NOMO-1 treated with DMSO at 0.1 percent for 48 hours (cell line): Measurements from ENCODE around the gene MAPK8IP3.
"Not testable (repeated sequence)": the region's sequence is repeated elsewhere in the genome, so short reads cannot be mapped to it uniquely, and the experiment has no call there.

Experiments used
- DNase-seq: peaks from one replicate; lab custom pipeline; 2025; ENCODE audit not compliant: unreplicated experiment; lab: John Stamatoyannopoulos, UW

Gene MAPK8IP3

DNA sequence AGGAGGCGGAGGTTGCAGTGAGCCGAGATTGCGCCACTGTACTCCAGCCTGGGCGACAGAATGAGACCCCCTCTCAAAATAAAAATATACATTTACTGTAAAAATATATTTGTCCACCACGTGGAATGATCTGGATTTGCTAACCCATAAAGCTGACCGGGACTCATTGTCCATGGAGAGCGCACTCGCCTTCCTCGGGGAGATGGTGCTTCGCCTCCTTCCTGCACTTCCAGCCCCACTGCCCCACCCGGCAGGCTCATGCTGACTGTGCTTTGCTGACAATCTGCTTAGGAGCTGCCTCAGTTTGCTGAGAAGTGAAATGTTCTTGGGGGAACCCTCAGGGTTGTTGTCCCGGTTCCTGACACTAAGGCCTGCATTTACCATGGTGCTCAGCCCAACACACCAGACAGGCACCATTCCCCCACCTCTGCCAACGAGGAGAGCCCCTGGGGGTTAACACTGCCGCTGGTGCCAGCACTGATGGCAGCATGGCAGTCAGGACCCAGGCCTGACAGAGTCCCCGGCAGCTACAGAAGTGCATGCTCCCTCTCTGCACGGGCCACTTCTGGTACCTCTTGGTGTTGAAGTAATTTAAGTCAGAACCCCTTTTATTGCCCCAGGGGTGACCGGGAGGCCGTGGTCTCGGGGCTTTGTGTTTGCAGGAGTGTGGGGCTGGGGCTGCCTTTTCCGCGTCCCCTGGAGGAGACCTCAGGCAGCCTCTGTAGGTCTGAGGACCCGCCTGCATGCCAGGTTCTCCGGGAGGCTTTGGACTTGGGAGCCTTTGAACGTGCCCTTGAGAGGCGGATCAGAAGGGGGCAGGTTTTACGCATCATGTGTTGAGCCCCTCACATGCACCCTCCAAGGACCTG, 79.2 kb downstream of the MAPK8IP3 start:
- DNase-seq = no peak

DNA sequence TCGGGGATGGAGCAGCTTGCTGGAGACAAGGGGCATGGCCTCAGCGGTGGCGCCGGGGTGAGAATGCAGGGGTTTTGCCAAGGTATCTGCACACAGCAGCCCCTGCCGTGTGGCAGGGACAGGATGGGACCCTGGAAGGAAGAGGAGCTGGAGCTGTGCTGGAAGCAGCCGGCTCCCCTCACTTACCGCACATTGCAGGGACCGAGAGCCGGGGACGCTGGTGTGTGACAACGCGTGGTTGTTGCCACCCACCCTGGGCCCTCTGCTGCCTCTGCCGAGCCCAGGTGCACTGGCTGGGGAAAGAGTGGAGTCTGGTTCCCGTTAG, 79.8 kb downstream of the MAPK8IP3 start:
- DNase-seq = no peak

DNA sequence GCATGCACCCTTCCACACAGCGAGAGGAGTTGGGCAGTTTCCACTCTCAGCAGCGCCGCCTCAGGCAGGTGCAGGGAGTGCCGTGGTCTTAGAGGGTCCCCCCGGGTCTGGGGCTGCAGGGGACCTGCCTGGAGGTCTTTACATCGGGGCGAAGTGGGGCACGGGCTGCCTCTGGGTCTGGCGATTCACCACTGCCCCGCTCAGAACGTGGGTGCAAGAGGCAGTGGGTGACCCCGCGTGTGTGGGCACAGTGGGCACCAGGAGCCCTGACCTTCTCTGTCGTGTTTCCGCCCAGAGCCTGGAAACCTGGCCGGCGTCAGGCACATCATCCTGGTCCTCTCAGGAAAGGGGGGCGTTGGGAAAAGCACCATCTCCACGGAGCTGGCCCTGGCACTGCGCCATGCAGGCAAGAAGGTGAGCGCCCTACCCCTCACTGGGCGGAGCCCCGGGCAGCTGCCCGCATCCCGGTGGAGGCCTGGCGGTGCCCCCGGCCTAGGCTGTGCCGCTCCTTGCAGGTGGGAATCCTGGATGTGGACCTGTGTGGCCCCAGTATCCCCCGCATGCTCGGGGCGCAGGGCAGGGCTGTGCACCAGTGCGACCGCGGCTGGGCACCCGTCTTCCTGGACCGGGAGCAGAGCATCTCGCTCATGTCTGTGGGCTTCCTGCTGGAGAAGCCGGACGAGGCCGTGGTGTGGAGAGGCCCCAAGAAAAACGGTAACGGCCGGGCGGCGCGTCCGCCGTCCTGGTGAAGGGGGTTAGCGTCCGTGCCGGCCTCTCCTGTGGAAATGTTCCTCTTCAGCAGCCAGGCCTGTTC, 80.5 kb downstream of the MAPK8IP3 start:
- no peak for DNase-seq

DNA sequence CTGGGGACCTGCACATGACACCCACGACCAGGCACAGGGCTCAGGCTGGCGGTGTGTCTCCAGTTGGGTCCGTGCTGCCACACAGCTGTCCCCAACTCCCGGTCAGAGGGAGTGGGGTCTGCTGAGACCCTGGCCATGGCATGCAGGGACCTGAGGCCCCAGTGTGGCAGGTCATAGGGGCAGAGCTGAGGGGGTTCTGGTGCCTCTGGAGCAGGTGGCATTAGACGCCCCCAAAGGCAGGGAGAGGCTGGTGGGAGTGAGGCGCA, 81.0 kb downstream of the MAPK8IP3 start:
- DNase-seq = no peak

DNA sequence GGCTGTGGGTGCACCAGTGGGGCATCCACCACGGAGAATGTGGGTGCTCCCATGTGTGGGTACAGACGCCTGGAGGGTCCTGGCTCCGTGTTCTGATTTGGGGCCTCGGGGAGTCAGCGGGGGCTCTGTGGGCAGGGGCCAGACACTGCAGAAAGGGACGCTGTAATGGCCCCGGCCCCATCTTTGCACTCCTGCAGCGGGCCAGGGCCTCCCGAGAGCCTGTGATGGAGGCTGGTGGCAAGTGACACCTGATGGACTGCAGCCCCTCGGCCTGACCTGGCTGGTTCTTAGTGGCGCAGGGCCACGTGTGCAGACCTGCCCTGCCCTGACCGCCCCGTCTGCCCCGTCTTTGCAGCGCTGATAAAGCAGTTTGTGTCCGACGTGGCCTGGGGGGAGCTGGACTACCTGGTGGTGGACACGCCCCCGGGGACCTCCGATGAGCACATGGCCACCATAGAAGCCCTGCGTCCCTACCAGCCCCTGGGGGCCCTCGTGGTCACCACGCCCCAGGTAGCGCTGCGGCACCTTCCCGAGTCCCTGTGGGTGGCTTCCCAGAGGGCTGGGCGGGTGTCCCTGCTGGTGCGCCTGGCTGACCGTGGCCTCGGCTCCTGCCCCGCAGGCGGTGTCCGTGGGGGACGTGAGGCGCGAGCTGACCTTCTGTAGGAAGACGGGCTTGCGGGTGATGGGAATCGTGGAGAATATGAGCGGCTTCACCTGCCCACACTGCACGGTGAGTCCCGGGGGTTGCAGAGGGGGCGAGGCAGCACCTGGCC, 81.5 kb downstream of the MAPK8IP3 start:
- no peak for DNase-seq

DNA sequence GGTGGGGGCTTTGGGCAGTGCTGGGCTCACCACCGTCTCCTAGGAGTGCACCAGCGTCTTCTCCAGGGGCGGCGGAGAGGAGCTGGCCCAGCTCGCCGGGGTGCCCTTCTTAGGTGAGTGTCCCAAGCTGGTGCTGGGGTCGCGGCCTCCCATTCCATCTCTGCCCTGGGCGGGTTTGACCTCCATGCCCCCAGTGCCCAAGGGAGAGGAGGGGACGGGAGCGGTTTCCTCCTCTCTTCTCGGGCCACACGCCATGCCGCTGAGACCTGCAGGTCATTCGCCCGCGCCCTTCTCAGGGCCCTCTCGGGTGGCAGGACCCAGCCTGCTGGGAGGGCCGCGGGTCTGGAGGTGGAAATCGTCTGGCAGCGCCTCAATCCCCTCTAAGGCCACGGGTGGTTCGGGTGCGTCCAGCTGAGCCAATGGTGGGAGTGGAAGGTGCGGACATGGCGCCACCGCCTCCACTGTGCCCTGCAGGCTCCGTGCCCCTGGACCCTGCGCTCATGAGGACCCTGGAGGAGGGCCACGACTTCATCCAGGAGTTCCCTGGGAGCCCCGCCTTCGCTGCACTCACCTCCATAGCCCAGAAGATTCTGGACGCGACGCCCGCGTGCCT, 82.2 kb downstream of the MAPK8IP3 start:
- DNase-seq = no peak

DNA sequence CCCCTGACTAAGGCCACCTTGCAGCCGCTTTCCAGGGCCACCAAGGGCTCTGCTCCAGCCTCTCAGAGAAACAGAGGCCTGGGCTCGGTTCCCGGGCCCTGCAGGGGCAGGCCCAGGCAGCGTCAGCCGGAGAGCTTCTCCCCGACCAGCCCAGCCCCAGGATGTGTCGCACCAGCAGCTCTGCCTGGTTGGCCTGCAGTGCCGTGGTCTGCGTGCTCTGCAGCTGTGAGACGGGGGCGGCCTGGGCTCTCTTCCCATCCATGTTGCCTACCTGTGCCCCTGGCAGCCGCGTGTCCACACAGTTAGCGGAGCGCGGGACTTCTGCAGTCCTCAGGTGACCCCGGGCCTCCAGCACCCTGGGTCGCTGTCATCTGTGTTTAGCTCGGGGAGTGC, 82.7 kb downstream of the MAPK8IP3 start:
- no peak for DNase-seq

DNA sequence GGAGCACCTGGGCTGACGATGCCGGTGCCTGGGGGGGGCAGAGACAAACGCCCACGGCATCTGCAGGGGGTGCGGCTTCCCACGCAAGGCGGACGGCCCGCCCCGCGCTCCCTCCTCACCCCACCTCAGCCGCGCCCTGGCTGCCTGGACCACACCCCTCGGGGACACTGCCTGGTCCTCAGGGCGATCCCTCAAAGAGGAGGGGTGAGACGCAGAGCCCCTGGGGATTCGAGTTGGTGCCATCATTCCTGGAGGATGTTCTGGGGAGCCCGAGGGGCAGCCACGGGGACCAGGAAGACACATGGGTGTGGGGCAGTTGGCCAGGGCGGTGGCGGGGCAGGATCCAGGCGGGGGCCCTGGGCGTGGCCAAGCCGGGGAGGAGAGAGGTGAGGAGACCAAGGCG, 83.6 kb downstream of the MAPK8IP3 start:
- DNase-seq = no peak

DNA sequence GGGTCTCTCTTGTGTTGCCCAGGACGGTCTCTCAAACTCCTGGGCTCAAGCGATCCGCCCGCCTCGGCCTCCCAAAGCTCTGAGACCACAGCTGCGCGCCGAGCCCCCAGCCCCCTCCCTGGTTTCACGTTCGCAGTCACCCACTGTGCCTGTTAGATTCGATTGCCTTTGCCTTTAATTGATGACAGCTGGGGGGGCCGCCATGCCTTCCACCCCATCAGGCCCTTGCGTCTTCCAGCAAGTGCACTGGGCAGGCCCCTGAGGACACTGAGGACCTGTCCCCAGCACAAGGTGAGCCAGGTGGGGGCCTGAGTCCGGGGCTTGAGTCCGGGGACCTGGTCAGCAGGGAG, 84.2 kb downstream of the MAPK8IP3 start:
- no peak for DNase-seq

DNA sequence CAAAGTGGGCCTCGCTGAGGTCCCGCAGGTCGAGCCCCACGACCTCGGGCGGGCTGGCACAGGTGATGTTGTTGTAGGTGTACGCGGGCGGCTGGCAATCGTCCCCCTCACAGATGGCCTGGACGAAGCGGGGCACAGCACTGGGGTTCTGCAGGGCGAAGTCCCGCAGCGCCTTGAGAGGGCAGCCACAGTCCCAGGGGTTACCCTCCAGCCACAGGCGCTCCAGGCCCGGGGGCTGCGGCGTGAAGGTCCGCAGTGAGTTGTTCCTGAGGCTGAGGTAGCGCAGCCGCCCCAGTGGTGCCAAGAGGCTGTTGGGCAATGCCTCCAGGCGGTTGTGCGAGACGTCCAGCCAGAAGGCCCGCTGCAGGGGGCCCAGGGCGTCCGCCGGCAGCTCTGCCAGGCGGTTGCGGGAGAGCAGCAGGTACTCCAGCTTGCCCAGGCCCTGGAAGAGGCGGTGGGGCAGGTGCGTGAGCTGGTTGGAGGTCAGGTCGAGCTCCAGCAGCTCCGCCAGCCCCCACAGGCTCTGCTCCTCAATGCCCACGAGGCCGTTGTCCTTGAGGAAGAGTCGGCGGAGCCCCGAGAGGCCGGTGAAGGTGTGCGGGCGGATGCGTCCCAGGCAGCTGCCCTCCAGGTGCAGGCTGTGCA, 84.7 kb downstream of the MAPK8IP3 start:
- DNase-seq = no peak

DNA sequence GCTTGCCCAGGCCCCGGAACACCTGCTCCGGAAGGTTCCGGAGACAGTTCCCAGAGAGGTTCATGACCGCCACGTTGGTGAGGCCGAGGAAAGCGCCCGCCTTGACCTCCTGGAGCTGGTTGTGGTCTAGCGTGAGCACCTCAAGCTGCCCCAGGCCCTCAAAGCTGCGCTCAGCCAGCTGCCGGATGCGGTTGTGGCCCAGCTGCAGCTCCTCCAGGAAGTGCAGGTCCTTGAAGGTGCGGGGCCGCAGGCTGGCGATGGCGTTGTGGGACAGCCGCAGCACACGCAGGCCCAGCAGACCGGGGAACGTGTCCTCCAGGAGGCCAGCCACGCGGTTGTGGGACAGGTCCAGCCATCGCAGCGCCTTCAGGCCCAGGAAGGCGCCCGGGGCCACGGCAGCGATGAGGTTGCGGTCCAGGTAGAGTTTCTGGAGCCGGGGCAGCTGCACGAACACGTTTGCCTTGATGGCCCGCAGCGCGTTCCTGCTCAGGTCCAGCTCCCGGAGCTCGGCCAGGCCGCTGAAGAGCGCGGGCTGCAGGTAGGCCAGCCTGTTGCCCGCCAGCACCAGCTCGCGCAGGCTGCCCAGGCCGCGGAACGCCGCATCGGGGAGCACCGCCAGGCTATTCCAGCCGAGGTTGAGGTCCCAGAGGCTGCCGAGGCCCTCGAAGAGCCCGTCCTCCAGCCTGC, 85.4 kb downstream of the MAPK8IP3 start:
- no peak for DNase-seq

DNA sequence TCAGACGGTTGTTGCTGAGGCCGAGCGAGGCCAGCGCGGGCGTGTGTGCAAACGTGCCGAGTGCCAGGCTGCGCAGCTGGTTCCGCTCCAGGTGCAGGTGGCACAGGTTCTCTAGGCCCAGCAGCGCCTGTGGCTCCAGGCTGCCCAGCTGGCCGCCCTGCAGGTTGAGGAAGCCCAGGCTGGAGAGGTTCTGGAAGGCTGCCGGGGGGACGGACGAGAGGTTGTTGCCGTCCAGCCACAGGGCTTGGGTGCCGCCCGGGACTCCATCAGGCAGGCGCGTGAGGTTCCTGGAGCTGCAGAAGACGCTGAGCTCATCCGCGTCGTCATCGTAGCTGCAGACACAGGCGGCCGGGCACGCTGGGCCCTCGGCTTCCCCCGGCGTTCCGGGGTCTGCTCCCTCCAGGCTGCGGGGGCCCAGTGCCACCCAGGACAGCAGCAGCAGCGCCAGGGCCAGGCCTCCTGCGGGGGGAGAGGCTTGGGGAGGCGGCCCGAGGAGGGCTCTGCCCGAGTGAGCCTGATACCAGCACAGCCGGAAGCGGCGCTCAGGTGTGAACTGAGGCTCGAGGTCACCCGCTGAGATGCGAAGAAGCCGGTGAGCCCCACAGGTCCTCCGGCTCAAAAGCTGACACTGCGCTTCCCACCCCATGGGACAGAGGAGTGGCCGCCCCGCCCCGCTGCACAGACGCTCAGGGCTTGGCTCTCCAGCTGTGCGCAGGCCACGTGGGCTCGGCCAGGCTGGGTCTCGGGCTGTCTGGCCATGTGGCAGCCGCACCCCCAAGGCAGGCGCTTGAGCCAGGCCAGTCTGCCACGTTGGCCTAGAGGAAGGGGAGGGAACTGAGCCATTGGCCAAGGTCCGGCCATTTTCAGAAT, 86.2 kb downstream of the MAPK8IP3 start:
- DNase-seq = no peak

DNA sequence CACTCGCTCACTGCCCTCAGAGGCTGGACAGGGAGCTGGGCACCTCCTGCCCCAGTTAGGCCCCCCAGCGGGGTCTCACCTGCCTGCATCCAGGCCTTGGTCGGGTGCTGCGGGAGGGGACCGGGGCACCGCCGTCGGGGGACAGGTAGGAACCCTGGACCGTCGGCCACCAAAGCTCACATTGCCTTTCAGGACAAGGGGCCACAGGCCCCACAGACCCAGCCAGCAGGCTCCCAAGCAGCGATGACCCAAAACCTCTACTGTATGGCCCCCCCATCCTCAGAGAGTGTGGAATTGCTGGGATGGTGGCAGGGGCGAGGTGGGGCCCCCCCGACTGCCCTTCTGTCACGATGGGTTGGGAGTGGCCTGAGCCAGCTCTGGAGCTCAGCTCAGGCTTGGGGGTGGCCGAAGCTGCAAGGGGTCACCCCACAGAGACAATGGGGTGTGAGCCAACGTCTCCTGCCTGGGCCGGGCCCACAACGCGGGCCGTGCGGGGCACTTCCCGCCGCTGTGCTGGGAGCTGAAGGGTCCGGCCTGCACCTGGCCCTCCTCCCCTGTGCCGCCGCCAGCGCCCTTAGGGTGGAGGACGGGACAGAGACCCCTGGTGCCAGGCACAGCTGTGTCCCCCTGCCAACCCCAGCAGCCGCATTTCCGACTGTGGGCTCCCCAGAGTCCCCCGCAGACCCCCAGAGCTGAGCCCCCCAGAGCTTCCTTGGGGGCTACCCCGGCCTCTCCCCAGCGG, 87.0 kb downstream of the MAPK8IP3 start:
- no peak for DNase-seq

DNA sequence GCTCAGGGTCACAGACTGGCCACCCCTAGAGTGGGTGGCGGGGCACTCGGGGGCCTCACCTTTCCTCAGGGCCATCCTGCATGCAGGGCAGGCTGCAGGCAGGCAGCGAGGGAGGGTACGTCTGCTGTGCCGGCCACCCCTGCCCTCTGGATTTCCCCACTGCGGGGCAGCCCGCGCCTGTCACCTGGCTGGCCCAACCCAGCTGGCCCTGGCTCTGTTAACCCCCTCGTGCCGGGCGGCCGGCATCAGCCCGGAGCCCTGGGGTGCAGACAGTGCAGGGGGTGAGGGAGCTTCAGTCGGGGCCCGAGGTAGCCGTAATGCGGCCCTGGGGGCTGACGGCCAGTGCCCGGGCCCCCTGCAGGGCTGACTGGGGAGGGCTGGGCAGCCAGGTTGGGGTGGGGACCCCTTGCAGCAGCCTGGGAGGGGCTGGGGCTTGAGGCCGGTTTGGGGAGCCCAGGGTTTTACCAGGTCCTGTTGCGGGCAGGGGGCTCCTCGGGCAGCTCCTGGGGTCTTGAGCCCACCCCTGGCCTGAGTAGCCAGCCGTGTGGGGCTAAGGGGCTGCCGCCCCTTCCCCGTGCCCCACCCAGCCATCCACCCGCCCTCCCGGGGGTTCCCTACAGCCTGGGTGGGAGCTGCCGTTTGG, 87.7 kb downstream of the MAPK8IP3 start, which contains the start of gene IGFALS:
Gene IGFALS, minus strand, starts transcription at position 128 of the 643 bp plus-strand sequence. Its CDS starts 53 bp downstream, at position 75.
- DNase-seq = no peak

DNA sequence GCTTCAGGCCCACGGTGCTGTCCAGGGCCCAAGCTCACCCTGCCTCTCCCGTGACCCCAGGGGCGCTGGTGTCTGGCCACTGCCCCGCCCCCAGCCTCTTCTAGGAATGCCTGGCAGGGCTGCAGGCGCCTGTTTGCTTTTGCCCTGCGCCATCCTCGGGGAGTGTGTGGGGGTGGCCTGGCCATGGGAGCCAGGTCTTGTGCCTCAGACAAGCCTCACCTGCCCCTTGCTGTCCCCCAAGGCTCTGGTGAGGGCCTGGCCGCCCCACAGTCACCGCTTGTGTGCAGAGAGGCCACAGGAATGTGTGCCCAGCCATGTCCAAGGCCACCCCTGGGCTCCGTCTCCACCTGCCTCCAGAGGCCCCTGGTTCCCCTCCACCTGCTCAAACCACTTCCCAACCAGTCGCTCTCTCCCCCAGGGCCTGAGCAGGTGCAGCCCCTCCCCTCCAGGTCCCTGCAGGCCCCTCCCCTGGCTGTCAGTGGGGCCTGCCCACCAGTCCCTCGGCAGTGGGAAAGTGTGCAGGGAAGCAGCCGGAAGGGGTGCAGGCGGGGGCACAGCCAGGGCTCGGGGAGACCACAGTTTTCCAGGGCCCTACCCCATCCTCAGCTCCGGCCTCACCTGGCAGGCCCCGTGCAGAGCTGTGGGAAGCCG, 88.4 kb downstream of the MAPK8IP3 start:
- no peak for DNase-seq

DNA sequence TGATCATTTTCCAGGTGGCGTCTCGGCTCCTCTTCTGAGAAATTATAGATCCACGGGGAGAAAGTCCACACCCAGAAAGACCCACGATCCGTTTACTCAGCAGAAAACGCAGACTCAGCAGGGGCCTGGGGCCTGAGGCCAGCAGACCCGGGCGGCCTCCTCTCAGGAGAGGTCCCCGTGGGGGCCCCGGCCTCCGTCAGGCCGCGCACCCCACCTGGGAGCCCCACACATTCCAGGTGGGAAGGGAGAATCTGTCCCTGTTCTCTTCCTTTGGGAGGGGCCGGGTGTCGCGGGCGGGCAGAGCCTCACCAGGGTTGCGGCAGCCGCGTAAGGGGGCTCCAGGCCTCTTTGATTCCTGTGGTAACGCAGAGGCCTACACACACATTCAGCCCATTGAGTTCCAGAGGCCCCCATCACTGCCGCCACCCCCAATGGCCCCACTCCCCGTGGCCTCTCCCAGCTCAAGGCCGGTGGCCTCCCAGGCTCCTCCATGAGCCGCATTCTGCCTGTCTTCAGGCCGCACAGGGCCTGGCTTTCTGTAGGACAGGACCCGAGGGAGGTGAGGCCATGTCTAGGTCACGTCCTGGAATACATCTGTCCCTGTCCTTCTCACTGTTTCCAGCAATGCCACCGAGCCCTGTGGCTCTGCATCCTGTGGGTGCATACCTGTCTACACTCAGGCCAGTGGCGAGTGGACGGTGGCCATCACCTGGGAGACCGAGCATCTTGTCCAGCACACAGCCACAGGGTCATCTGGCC, 89.1 kb downstream of the MAPK8IP3 start:
- no peak for DNase-seq

DNA sequence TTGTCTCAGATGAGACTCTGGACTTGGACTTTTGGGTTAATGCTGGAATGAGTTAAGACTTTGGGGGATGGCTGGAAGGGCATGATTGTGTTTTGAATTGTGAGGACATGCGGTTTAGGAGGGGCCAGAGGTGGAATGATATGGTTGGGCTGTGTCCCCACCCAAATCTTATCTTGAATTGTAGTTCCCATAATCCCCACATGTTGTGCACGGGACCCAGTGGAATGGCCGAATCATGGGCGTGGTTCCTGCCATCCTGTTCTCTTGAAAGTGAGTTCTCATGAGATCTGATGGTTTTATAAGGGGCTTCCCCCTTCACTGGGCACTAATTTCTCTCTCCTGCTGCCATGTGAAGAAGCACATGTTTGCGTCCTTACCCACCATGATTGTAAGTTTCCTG, 93.3 kb downstream of the MAPK8IP3 start:
- not testable (repeated sequence) for DNase-seq
